ENCODE results near the gene CRKL. TPM values are rescaled to one million over a fixed set of nuclear protein-coding genes. Genes with fewer than 3 reads are reported as not detected.

CRKL gene
- total RNA-seq, 4 donors from 2014 or later, result 38.2 to 46.2 (median 44.4) TPM

DNA sequence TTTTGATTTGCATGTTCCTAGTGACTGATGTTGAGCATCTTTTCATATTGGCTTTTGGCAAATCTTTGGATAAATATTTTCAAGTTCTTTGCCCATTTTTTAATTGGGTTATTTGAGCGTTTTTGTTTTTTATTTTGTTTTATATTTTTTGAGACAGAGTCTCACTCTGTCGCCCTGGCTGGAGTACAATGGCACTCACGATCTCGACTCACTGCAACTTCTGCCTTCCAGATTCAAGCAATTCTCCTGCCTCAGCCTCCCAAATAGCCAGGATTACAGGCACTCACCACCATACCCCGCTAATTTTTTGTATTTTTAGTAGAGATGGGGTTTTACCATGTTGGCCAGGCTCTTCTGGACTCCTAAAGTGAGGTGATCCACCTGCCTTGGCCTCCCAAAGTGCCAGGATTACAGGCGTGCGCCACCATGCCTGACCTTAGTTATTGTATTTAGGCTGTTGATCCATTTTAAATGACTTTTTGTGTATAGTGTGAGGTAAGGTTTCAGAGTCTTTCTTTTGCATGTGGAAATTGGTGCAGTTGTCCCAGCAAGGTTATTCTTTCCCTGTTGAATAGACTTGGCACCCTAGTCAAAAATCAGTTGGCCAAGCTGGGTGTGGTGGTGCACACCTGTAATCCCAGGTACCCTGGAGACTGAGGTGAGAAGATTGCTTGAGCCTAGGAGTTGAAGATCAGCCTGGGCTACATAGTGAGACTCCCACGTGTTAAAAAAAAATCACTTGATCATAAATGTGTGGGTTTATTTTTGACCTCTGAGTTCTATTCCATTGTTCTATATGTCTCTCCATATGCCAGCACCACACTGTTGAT lies 26.1 kb downstream of the CRKL start:
- intact Hi-C loops (cut with DNase I), result no loop called here
- no peak for DNase-seq
- H3K4me3 ChIP-seq, result no peak overlapping the region
- H3K27ac ChIP-seq, result no peak overlapping the region
- peaks cover 5 to 83% (median 20%) of the 10 kb centered on the region in 3 donors for H3K4me1 ChIP-seq
- 88 to 93% methylated on average over 8 of the region's 8 CpGs for WGBS, 2 donors
- TF ChIP-seq POLR2A (IDR thresholded peaks at IDR 0.05) (no peak), CTCF (IDR thresholded peaks at IDR 0.05) (no peak)
- peaks cover 0 to 20% (median 0%) of the 10 kb centered on the region in 3 donors for H3K36me3 ChIP-seq
- no peaks in the 10 kb centered on the region for H3K27me3 ChIP-seq
- H3K9me3 ChIP-seq, result no peaks in the 10 kb centered on the region

GRCh38 chr22:20944042-20944441 lies 26.8 kb downstream of the CRKL start:
- no peak overlapping the region for H3K27ac ChIP-seq
- H3K9me3 ChIP-seq, result no peaks in the 10 kb centered on the region
- no peak for TF ChIP-seq CTCF (IDR thresholded peaks at IDR 0.05)
- H3K4me1 ChIP-seq, result peaks cover 5 to 84% (median 16%) of the 10 kb centered on the region in 3 donors
- peaks cover 0 to 25% (median 0%) of the 10 kb centered on the region in 3 donors for H3K36me3 ChIP-seq
- DNase-seq, result no peak
- 21 to 29% methylated on average over 1 of the region's 1 CpG for WGBS, 2 donors
- intact Hi-C loops (cut with DNase I), result no loop called here
- H3K4me3 ChIP-seq, result no peak overlapping the region
- H3K27me3 ChIP-seq, result no peaks in the 10 kb centered on the region

GRCh38 chr22:20945578-20945934 lies 28.3 kb downstream of the CRKL start:
- H3K27me3 ChIP-seq, result no peaks in the 10 kb centered on the region
- TF ChIP-seq CTCF (IDR thresholded peaks at IDR 0.05) (no peak), POLR2A (IDR thresholded peaks at IDR 0.05) (no peak)
- H3K9me3 ChIP-seq, result no peaks in the 10 kb centered on the region
- intact Hi-C loops (cut with DNase I), result no loop called here
- DNase-seq, result no peak
- peaks cover 0 to 40% (median 5%) of the 10 kb centered on the region in 3 donors for H3K36me3 ChIP-seq
- peak overlapping the region in 1 of 4 donors; percentile 6 for H3K27ac ChIP-seq
- H3K4me3 ChIP-seq, result no peak overlapping the region
- WGBS, 2 donors, result 33 to 82% methylated on average over 1 to 2 of the region's 2 CpGs
- H3K4me1 ChIP-seq, result peaks cover 0 to 85% (median 6%) of the 10 kb centered on the region in 3 donors

- intact Hi-C loops (cut with DNase I), result no loop called here
- H3K9me3 ChIP-seq, result no peaks in the 10 kb centered on the region
- peaks cover 0 to 48% (median 6%) of the 10 kb centered on the region in 3 donors for H3K36me3 ChIP-seq
- TF ChIP-seq POLR2A (IDR thresholded peaks at IDR 0.05), result no peak
- no peak for TF ChIP-seq CTCF (IDR thresholded peaks at IDR 0.05)
- no peak for DNase-seq
- no peak overlapping the region for H3K4me3 ChIP-seq
- no peaks in the 10 kb centered on the region for H3K27me3 ChIP-seq
- H3K4me1 ChIP-seq, result peaks cover 0 to 85% (median 11%) of the 10 kb centered on the region in 3 donors
- 74 to 84% methylated on average over 5 to 7 of the region's 7 CpGs for WGBS, 2 donors
- peak overlapping the region in 1 of 4 donors; percentile 6 for H3K27ac ChIP-seq
These were observed 29.1 kb downstream of the CRKL start for GRCh38 chr22:20946080-20946986.

DNA sequence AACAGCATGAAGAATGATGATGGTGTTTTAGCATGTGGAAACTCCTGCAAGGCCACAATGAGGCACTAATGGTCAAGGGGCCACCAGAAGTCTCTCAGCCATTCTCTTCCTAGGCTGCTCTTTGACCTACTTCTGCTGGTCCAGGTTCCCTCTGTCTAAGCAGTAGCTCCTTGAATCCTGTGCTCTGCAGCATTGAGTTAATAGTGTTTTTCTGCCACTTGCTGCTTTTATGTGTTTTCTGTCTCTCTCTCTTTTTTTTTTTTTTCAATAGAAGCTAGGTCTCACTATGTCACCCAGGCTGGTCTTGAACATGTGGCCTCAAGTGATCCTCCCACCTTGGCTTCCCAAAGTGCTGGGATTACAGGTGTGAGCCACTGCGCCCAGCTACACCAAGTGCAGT lies 29.8 kb downstream of the CRKL start:
- TF ChIP-seq CTCF (IDR thresholded peaks at IDR 0.05), result no peak
- no peak for TF ChIP-seq POLR2A (IDR thresholded peaks at IDR 0.05)
- intact Hi-C loops (cut with DNase I), result no loop called here
- no peaks in the 10 kb centered on the region for H3K9me3 ChIP-seq
- H3K4me3 ChIP-seq, result no peak overlapping the region
- no peaks in the 10 kb centered on the region for H3K27me3 ChIP-seq
- no peak for DNase-seq
- H3K36me3 ChIP-seq, result peaks cover 0 to 54% (median 8%) of the 10 kb centered on the region in 3 donors
- 86% methylated on average over 1 of the region's 1 CpG; no CpG with 5 or more reads in 1 of the 2 donors for WGBS, 2 donors
- H3K4me1 ChIP-seq, result peaks cover 0 to 86% (median 15%) of the 10 kb centered on the region in 3 donors
- H3K27ac ChIP-seq, result no peak overlapping the region

All from esophagus squamous epithelium (tissue), 5 donors.